ENCODE measurements around the gene FNDC3A.
"Not testable (repeated sequence)": the region's sequence is repeated elsewhere in the genome, so short reads cannot be mapped to it uniquely, and the experiment has no call there.

FNDC3A gene

DNA sequence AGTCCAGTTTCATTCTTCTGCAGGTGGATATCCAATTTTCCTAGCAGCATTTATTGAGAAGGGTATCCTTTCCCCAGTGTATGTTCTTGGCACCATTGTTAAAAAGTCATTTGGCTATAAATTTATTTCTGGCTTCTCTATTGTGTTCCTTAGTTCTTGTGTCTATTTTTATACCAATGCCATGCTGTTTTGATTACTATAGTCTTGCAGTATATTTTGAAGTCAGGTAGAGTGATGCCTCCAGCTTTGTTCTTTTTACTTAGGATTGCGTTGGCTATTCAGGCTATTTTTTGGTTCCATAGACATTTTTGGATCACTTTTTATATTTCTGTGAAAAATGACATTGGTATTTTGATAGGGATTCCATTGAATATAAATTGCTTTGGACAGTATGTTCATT lies 172.7 kb downstream of the FNDC3A start:
- DNase-seq = no peak

DNA sequence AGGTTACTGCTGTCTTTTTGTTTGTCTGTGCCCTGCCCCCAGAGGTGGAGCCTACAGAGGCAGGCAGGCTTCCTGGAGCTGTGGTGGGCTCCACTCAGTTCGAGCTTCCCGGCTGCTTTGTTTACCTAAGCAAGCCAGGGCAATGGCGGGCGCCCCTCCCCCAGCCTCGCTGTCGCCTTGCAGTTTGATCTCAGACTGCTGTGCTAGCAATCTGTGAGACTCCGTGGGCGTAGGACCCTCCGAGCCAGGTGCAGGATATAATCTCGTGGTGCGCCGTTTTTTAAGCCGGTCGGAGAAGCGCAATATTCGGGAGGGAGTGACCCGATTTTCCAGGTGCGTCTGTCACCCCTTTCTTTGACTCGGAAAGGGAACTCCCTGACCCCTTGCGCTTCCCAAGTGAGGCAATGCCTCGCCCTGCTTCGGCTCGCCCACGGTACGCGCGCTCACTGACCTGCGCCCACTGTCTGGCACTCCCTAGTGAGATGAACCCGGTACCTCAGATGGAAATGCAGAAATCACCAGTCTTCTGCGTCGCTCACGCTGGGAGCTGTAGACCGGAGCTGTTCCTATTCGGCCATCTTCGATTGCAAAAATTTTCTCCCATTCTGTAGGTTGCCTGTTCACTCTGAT lies 182.4 kb downstream of the FNDC3A start:
- not testable (repeated sequence) for DNase-seq

DNA sequence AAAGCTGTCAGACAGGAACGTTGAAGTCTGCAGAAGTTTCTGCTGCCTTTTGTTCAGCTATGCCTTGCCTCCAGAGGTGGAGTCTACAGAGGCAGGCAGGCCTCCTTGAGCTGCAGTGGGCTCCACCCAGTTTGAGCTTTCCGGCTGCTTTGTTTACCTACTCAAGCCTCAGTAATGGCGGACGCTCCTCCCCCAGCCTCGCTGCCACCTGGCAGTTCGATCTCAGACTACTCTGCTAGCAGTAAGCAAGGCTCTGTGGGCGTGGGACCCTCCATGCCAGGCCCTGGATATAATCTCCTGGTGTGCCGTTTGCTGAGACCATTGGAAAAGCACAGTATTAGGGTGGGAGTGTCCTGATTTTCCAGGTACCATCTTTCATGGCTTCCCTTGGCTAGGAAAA lies 187.4 kb downstream of the FNDC3A start:
- not testable (repeated sequence) for DNase-seq

DNA sequence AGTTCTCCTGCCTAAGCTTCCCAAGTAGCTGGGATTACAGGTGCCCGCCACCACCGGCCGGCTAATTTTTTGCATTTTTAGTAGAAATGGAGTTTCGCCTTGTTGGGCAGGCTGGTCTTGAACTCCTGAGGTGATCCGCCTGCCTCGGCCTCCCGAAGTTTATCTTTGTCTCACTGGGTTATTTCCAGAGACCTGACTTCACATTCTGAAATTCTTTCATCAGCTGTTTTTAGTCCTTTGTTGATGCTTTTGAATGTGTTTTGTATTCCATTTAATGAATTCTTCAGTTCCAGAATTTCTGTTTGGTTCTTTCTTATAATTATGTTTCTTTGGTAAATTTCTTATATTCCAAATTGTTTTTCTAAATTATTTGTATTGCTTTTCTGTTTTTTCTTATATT lies 189.0 kb downstream of the FNDC3A start:
- no peak for DNase-seq

DNA sequence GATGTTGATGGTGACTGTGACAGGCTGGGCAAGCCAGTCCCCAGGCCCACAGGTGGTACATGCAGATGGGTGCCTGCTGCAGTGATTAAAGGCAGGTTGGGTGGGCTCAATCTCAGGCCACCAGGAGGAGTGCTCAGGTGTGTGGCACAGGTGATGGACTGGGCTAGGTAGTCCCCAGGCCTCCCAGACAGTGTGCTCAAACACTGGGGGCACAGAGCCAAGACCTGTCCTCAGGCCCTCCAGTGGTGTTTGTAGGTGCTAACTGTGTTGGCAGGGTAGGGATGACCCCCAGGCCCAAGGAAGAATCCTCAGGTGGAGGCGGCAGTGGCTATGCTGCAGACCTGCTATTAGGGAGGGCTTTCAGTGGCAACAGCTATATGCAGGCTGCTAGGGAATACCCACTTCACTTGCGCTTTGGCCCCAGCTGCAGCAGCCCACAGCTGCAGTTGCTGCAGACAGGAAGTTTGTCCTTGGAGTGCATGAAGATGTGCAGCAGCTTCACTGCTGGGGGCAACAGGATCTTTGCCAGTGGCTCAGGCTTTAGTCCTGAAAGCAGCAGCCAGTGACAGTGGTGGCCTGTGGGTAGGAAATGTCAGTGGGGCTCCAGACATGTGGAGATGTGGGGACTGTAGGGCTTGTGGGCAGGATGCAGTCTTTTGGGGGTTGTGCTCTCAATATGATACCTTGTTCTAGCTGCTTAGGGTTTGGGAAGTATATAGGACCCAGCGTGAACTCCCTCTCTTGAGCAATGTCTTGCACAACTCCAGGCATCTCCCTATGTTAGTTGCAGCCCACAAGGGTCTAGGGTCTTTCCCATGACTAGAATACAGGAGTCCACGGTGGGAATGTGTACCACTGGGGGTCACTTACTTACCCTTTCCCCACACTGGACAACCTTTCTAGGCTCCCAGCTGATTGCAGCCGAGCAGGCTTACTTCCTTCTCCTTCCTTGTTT lies 190.4 kb downstream of the FNDC3A start:
- no peak for DNase-seq

DNA sequence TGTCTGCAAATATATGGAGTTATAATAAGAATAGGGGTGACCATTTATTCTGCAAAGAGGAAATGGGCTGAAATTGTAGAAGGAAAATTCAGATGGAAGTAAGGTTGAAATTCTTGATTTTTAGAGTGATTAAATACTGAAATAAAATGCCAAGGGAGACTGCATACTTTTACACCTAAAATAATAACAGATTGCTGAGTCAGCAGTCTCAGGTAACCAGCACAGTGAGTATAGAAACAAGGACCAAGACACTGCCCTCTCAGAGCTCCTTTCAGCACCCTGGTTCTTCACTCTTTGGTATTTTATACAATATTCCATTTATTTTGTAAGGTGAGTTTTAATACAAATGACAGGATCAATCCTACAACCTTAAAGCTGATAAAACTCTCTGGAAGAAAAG lies 195.6 kb downstream of the FNDC3A start:
- DNase-seq = no peak

DNA sequence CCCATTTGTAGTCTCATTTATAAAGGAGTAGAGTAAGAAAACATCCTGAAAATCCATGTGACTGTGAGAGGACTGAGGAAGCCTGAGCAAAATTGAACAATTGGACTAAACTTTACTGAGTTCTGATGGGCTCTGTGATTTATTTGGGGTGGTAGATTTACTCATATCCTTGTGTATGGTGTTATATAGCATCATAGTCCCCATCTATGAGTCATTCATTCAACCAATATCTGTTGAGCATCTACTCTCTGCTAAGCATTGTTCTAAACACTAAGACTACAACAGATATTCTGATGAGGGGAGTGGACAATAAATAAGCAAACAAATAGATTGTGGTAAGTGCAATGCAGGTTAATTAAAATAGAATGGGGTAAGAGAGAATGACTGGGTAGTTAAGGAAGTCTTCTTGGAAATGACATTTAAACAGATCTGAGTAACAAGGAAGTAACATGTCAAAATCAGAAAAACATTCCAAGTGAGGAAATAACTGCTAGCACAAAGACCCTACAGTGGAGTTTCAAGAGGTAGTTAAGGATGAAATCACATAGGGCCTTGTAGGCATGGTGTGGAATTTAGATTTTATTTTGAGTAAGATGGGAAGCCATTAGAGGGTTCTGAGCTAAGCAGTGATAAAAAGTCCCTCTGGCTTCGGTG lies 208.1 kb downstream of the FNDC3A start:
- peak; percentile 44 for DNase-seq

DNA sequence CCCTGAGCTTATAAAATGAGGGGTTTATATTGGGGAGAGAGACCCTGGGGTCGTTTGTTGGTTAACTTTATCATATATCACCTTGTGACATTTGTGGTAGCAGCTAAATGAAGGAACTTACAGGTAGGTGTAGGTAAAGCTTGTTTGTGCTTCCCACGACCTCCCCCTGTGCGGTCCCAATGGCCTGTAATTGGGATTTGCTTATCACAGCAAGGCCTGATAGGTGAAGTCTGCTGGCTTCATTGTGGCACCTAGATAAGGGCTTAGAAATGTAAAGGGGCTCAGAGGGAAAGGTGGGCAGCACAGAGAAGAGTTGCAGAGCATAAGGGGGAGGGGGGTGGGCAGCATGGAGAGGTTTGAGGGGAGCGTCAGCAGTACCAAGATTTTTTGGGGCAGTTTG lies 208.9 kb downstream of the FNDC3A start:
- no peak for DNase-seq

DNA sequence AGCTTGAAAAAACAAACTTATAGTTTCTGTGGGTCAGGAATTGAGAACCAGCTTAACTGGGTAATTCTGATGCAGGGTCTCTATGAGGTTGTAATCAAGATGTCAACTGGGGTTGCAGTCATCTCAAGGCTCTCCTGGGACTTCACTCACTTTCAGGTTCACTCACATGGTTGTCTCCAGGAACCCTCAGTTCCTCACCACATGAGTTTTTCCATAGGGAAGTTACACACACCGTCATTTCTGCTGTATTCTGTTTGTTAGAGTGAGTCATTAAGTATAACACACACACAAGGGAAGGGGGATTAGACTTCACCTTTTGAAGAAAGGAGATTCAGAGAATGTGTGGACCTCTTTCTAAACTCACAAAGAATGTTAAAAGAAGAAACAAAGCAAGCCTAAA lies 209.6 kb downstream of the FNDC3A start:
- DNase-seq = no peak

DNA sequence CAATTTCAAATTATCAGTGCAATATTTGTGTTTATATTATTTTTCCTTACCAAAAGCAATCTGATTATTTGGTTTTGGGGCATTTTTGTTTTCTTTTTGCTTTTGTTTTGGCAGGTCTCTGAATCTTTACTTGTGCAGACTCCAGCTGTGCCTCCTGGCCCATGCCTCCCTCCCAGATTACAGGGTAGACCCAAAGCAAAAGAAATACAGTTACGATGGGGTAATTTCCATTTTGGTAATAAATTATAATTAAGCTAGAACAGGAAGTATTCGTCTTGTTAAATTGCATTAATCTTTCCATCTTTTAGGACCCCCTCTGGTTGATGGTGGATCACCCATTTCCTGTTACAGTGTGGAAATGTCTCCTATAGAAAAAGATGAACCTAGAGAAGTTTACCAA lies 215.2 kb downstream of the FNDC3A start:
- no peak for DNase-seq

DNA sequence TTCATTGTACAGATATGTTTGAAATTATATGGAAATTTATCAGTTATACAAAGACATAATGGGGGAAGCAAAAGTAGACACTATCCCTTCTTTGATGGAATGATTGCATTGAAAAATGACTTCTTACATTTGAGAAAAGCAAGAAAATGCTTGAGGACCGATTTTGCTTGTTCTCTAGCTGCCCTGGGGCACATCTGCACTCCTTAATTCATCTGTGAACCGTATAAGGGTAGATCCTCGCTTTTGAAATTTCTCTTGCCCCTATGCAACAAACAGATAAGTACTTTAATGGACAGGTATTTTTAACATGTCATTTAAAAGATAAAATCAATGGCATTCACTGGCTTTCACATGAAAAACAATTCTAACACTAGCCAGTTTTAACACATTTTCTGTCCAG lies 230.9 kb downstream of the FNDC3A start:
- no peak for DNase-seq

DNA sequence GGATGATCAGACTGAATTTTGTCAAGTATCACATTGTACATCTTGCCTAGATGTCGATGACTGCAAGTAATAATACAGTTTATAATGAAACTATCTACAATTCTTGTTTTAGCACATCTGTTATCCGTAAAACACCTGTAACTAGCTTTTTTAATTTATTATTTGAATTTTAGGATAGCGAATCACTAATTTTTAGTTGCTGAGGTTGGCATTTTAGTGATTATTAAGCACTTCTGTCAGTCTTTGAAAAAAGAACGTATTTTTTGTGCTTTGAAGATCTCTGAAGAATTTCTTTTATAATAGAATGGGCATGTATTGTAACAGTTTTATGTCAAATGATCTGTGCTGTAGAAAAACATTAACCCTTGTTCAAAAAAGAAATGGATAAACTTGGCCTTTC lies 232.9 kb downstream of the FNDC3A start:
- DNase-seq = no peak

DNA sequence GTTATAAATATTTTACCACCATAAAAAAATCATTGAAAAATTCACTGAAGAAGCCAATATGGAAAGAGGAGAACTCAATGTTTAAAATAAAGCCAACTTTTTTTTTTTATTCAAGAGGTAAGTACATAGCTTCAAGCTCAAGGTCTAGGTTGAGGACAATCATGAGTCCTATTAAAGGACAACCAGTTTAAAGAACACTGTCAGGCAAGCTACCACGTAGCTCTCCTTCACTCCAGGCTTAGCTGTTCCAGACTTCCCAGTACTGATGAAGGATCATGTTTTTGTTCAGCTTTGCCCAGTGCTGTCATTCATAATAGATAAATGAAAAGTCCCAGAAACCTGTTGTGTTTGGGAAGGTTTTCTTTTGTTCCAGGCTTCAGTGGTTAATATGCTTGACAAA lies 234.4 kb downstream of the FNDC3A start:
- DNase-seq = no peak

DNA sequence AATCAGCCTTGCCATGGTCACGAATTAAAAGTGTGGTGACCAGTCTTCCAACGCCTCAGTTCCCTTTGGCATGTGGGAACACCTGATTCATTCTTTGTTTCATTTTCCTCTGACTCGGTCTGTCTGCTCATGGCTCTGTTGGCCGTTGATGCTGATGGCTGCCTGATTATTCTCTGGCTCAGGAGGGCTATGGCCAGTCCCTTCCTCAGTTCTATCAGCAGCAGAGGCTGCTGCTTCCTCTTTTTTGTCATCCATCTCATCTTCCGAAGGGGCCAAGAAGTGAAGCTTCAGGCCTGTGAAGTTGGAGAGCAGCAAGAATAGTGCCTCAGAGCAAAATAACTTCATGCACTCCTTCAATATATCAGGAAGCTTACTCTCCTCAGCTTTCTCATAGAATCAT lies 235.0 kb downstream of the FNDC3A start:
- DNase-seq = no peak

DNA sequence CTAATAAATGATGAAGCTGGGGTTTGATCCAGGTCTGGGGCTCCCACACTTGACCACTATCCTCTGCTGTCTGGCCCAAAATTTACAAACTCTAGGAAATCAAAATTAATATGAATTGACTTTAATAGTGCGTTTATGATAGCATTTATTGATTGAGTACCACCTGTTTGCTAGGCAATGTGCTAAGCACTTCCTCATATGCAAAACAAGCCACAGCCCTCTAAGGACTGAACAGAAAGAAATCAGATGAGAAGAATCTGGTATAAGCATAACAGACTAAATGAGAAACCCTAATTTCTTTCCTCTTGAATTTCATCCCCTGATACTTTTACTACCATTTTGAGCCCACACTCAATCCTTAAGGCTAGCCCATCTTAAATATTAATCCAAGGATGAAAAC lies 237.8 kb downstream of the FNDC3A start:
- no peak for DNase-seq

DNA sequence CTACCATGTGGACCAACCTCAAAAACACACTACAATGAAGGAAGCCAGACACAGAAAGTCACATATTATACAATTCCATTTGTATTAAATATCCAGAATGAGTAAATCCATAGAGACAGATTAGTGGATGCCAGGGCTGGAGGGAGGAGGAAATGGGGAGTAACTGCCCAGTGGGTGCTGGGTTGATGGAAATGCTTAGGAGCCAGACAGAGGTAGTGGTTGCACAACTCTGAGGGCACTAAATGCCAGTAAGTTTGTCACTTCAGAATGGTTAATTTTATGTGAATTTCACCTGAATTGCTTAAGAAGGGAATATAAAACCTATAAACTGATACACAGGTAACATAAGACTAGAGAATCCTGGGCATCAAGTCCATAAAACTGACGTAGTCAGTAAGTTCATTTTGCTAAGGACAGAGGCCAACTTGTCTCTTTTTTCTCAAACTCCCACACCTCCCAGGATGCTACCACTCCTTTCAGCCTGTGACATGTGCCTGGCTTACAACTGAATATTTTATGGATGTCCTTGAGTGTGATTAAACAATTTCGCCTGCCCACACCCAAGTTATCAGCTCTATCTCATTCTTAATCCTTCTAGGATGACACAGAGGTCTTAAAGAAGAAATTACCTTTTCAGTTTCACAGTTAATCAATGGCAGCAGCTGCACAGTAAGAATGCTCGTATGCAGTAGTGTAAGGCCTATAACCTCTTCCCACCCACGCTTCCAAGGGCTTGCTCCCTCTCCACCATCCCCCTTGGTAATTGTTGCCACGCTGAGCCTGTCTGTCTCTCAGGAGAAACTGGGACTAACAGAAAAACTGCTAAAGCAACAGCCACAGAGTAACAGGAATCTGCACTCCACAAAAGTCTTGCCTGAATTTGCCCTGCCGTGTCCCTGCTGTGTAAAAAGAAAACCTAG lies 238.5 kb downstream of the FNDC3A start:
- no peak for DNase-seq

DNA sequence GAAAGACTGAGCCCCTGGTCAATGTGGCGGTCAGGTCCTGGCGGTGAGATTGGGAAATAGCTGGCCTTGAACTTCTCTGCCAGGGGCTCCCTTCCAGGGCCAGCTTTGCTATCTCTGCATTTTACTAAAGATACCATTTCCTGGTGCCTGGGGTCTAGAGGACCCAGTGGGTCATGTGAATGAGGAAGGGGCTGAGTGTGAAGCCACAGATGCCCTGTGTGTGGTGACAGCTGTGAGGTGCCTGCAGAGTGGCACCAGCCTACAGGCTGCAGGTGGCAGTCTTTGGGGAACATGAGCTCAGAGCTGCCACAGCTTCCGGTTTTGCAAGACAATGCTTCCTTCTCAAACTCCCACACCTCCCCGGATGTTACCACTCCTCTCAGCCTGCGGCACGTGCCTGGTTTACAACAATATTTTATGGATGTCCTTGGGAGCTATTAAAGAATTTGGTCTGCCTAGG lies 239.2 kb downstream of the FNDC3A start:
- DNase-seq = no peak

DNA sequence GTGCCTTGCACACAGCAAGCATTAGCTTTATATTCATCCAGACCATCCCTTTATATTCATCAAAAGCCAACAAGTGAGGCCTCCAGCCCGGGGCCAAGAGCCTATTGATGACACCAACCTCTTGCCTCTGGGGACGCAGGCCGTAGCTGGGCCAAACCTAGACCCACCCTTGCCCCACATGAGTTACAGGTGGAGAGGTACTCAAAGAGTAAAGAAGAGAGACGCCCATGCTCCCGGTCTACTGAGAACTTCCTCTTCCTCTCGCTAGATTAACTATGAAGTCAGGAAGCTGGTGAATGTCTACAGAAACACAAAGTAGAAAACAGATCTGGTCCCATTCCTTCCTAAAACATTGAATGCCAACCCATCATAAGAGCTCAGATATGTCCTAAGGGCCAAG lies 240.6 kb downstream of the FNDC3A start:
- no peak for DNase-seq

DNA sequence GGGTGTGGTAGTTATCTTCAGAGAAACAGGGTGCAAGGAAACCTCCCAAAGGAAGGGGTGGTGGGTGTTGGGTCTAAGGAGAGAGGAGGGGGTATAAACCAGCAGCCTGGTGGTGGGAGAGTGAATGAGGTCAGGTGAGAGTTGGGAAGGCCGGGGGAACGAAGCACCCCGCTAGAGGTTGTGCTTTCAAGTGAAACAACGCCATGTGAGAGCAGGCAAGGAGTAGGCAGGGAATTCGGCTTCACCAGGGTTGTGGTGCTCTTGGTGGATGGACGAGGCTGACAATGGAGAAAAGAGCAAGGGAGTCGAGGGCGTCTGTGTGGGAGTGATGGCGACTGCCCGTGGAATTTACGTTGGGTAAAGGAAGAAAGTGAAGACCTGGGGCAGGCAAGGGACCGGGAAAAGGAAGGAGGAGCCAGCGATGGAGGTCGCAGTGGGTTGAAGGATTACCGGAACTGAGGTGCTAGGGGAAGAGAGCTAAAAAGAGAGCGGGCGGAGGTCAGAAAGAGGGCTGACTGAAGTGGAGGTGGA lies 242.3 kb downstream of the FNDC3A start:
- DNase-seq = no peak

DNA sequence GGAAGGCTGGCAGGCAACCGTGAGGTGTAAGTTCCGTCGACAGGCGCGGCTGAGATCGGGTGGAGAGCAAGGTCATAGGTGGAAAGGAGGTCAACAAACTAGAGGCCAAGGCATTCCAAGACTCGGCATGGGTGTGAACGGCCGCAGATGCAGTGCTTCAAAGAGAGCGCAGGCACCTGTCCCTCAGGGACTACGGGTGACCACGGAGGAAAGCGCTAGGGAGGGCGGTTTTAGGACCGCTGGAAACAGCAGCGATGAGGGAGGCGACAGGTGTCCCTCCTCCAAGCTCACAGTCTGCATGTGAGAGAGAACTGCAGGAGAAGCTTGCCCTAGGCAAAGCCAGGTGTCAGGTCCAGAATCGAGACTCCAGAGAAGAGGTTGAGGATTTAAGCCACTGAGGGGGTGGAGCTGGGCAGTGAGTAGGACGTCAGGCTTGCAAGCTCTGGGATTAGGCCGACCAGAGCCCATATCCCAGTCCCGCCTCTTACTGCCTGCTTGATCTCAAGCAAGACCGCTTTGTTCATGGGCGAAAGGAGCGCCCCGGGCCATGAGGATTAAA lies 242.9 kb downstream of the FNDC3A start:
- no peak for DNase-seq

DNA sequence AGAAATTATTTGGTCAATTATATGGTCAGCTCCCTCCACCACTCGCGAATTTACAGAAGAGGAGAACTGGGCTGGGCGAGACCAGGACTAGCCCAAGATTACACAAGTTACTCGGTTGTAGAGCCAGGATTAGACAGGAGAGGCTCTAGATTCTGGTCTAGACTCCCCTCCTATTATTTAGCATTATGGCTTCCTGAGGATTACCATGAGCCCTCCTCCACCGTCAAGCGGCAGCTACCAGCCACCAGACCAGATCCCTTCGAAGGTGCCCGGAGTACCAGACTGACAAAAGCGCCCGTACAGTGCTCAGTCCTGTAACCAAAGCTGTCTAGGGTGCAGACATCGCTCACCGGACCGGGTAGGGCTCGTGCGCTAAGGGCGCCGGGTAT lies 243.9 kb downstream of the FNDC3A start:
- DNase-seq = no peak

Data from HCEC 1CT (cell line).